Measurements from ENCODE around the gene NSF.
"Not testable (repeated sequence)": the region's sequence is repeated elsewhere in the genome, so short reads cannot be mapped to it uniquely, and the experiment has no call there.

Gene NSF

DNA sequence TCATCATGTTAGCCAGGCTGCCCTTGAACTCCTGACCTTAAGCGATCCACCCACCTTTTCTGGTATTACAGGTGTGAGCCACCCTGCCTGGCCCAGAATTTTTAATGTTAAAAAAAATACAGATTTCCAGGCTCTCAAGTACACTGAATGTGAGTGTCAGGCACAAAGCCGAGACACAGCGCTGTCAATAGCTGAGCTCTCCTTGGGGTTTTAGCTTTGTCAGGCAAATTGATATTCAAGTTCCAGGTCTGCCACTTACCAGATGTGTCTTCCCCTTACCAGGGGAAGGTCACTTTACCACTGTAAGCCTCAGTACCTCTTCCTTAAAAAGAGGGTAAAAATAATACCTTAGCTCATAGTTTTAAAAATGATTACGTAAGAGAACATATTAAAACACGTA lies 67.8 kb downstream of the NSF start:
- H3K27ac ChIP-seq (ENCODE audit: extremely low read depth, low read depth, low read length); H3K4me1 ChIP-seq (ENCODE audit: control insufficient read depth, insufficient read depth, low read length); H3K9me3 ChIP-seq (ENCODE audit: control insufficient read depth, insufficient read depth, low read depth, low read length); POLR2A ChIA-PET; CTCF ChIA-PET; H3K4me3 ChIP-seq (ENCODE audit: low read depth, low read length); H3K36me3 ChIP-seq (ENCODE audit: control insufficient read depth in 2 of 2, insufficient read depth in 1 of 2, low read length in 2 of 2): not testable (repeated sequence)

- H3K27ac ChIP-seq (ENCODE audit: extremely low read depth, low read depth, low read length); CTCF ChIA-PET; H3K4me3 ChIP-seq (ENCODE audit: low read depth, low read length); H3K4me1 ChIP-seq (ENCODE audit: control insufficient read depth, insufficient read depth, low read length); H3K36me3 ChIP-seq (ENCODE audit: control insufficient read depth in 2 of 2, insufficient read depth in 1 of 2, low read length in 2 of 2); H3K9me3 ChIP-seq (ENCODE audit: control insufficient read depth, insufficient read depth, low read depth, low read length); POLR2A ChIA-PET: not testable (repeated sequence)
Observed at GRCh38 chr17:46659702-46660101, 69.2 kb downstream of the NSF start.

- H3K36me3 ChIP-seq (ENCODE audit: control insufficient read depth in 2 of 2, insufficient read depth in 1 of 2, low read length in 2 of 2); H3K4me1 ChIP-seq (ENCODE audit: control insufficient read depth, insufficient read depth, low read length); H3K4me3 ChIP-seq (ENCODE audit: low read depth, low read length); CTCF ChIA-PET; POLR2A ChIA-PET; H3K9me3 ChIP-seq (ENCODE audit: control insufficient read depth, insufficient read depth, low read depth, low read length); H3K27ac ChIP-seq (ENCODE audit: extremely low read depth, low read depth, low read length): not testable (repeated sequence)
Observed at GRCh38 chr17:46663123-46663522, 72.7 kb downstream of the NSF start.

DNA sequence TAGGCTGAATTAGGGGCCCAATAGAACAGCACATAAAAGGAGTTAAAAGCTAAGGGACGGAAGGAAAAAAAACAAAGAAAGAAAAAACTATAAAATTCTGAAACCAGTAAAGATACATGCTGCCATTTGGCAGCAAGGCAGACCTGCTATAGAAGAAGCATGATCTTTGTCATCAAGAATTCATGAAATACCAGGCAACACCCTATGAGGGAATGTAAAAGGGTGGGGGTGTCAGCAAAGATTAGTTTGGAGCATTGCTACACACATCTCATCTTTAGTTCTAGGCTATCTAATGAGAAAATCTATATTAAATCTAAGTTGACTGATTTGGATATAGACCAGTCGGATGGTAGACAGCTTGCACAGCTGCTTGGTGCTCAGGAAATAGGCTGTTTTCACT lies 73.1 kb downstream of the NSF start:
- CTCF ChIA-PET; H3K27ac ChIP-seq (ENCODE audit: extremely low read depth, low read depth, low read length); H3K4me1 ChIP-seq (ENCODE audit: control insufficient read depth, insufficient read depth, low read length); H3K4me3 ChIP-seq (ENCODE audit: low read depth, low read length); POLR2A ChIA-PET; H3K36me3 ChIP-seq (ENCODE audit: control insufficient read depth in 2 of 2, insufficient read depth in 1 of 2, low read length in 2 of 2); H3K9me3 ChIP-seq (ENCODE audit: control insufficient read depth, insufficient read depth, low read depth, low read length): not testable (repeated sequence)

DNA sequence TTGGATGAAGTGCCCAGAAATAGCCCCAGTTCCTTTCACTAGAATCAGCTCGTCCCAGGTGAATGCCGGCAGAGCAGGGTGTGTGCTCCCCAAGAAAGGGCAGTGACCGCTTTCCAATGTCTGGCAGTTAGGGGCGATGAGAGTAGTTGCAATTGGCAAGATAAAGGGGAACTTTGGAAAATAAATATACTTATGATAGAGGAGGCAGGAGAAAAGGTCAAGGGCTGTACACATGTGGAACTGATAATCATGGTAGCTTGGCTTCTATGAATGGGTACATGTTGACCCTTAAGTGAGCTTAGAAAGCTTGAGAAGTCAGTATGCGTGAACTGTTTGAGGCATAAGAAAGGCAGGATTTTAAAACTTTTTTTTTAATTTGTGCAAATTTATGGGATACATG lies 75.5 kb downstream of the NSF start:
- CTCF ChIA-PET; H3K9me3 ChIP-seq (ENCODE audit: control insufficient read depth, insufficient read depth, low read depth, low read length); H3K36me3 ChIP-seq (ENCODE audit: control insufficient read depth in 2 of 2, insufficient read depth in 1 of 2, low read length in 2 of 2); POLR2A ChIA-PET; H3K4me1 ChIP-seq (ENCODE audit: control insufficient read depth, insufficient read depth, low read length); H3K27ac ChIP-seq (ENCODE audit: extremely low read depth, low read depth, low read length); H3K4me3 ChIP-seq (ENCODE audit: low read depth, low read length): not testable (repeated sequence)

- H3K4me3 ChIP-seq (ENCODE audit: low read depth, low read length); H3K4me1 ChIP-seq (ENCODE audit: control insufficient read depth, insufficient read depth, low read length); POLR2A ChIA-PET; CTCF ChIA-PET; H3K9me3 ChIP-seq (ENCODE audit: control insufficient read depth, insufficient read depth, low read depth, low read length); H3K27ac ChIP-seq (ENCODE audit: extremely low read depth, low read depth, low read length); H3K36me3 ChIP-seq (ENCODE audit: control insufficient read depth in 2 of 2, insufficient read depth in 1 of 2, low read length in 2 of 2): not testable (repeated sequence)
Observed at GRCh38 chr17:46670789-46671188, 80.3 kb downstream of the NSF start.

DNA sequence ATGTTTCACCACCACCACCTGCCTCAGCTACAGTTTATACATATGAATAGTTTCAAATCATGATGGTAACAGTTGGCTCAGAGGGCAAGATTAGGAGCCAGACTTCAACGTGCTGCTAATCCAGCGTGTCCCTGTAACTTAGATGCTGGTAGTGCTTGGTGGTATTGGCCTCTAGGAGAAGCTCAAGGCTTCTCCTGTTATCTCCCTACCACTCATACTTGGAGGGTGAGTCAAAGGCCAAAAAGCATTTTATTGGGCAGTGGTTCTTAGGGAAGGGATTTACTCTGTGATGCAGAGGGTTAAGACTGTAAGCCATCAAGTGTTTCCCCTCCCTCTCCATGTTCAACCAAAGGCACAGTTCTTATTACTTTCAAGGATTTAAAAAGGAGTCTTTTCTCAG lies 82.3 kb downstream of the NSF start:
- H3K4me3 ChIP-seq (ENCODE audit: low read depth, low read length); POLR2A ChIA-PET; H3K9me3 ChIP-seq (ENCODE audit: control insufficient read depth, insufficient read depth, low read depth, low read length); H3K36me3 ChIP-seq (ENCODE audit: control insufficient read depth in 2 of 2, insufficient read depth in 1 of 2, low read length in 2 of 2); CTCF ChIA-PET; H3K4me1 ChIP-seq (ENCODE audit: control insufficient read depth, insufficient read depth, low read length); H3K27ac ChIP-seq (ENCODE audit: extremely low read depth, low read depth, low read length): not testable (repeated sequence)

DNA sequence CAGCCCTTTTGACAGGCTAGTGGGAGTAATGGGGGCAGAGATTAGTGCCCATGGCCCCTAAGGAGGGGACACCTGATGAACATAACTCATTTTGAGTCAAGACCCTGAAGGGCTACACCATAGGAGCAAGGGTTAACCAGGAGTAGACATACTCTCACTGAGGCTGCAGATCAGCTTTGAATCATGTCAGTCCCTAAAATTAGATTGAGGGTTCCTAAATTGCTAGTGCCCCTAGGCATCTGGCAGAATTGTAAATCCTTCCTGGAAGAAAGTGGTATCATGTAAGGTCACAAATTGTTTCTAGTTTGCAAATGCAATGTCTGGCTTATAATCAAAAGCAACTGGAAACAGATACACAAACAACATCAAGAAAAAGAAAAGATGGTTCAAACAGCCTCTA lies 87.3 kb downstream of the NSF start:
- H3K4me1 ChIP-seq (ENCODE audit: control insufficient read depth, insufficient read depth, low read length); H3K36me3 ChIP-seq (ENCODE audit: control insufficient read depth in 2 of 2, insufficient read depth in 1 of 2, low read length in 2 of 2); H3K27ac ChIP-seq (ENCODE audit: extremely low read depth, low read depth, low read length); CTCF ChIA-PET; H3K4me3 ChIP-seq (ENCODE audit: low read depth, low read length); H3K9me3 ChIP-seq (ENCODE audit: control insufficient read depth, insufficient read depth, low read depth, low read length); POLR2A ChIA-PET: not testable (repeated sequence)

- H3K36me3 ChIP-seq (ENCODE audit: control insufficient read depth in 2 of 2, insufficient read depth in 1 of 2, low read length in 2 of 2); H3K27ac ChIP-seq (ENCODE audit: extremely low read depth, low read depth, low read length); H3K4me1 ChIP-seq (ENCODE audit: control insufficient read depth, insufficient read depth, low read length); POLR2A ChIA-PET; CTCF ChIA-PET; H3K4me3 ChIP-seq (ENCODE audit: low read depth, low read length); H3K9me3 ChIP-seq (ENCODE audit: control insufficient read depth, insufficient read depth, low read depth, low read length): not testable (repeated sequence)
Observed at GRCh38 chr17:46683653-46684052, 93.2 kb downstream of the NSF start.

GRCh38 chr17:46685284-46685683 lies 94.8 kb downstream of the NSF start:
- H3K36me3 ChIP-seq (ENCODE audit: control insufficient read depth in 2 of 2, insufficient read depth in 1 of 2, low read length in 2 of 2); H3K4me1 ChIP-seq (ENCODE audit: control insufficient read depth, insufficient read depth, low read length); POLR2A ChIA-PET; H3K4me3 ChIP-seq (ENCODE audit: low read depth, low read length); H3K9me3 ChIP-seq (ENCODE audit: control insufficient read depth, insufficient read depth, low read depth, low read length); H3K27ac ChIP-seq (ENCODE audit: extremely low read depth, low read depth, low read length); CTCF ChIA-PET: not testable (repeated sequence)

- H3K4me3 ChIP-seq (ENCODE audit: low read depth, low read length); CTCF ChIA-PET; H3K4me1 ChIP-seq (ENCODE audit: control insufficient read depth, insufficient read depth, low read length); H3K9me3 ChIP-seq (ENCODE audit: control insufficient read depth, insufficient read depth, low read depth, low read length); H3K27ac ChIP-seq (ENCODE audit: extremely low read depth, low read depth, low read length); POLR2A ChIA-PET; H3K36me3 ChIP-seq (ENCODE audit: control insufficient read depth in 2 of 2, insufficient read depth in 1 of 2, low read length in 2 of 2): not testable (repeated sequence)
Observed at GRCh38 chr17:46692196-46692595, 101.7 kb downstream of the NSF start.

DNA sequence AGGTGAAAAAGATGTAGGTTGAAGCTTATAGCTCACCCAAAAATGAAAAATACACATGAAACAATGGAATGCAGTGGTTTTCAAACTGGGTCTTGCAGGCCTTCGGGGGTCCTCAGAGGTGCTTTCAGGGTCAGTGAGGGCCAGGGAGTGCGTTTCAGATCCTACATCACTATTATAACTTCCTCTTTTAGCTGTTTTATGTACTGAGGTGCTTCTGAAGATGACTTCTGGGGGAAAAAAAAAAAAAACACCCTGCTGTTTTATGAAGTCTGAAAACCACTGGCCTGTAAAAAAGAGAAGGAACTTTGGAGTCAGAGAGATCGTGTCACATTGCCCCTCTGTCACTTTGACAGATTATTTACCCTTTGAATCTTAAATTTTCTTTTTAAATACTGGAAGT lies 102.8 kb downstream of the NSF start:
- H3K4me1 ChIP-seq (ENCODE audit: control insufficient read depth, insufficient read depth, low read length); CTCF ChIA-PET; H3K9me3 ChIP-seq (ENCODE audit: control insufficient read depth, insufficient read depth, low read depth, low read length); POLR2A ChIA-PET; H3K36me3 ChIP-seq (ENCODE audit: control insufficient read depth in 2 of 2, insufficient read depth in 1 of 2, low read length in 2 of 2); H3K27ac ChIP-seq (ENCODE audit: extremely low read depth, low read depth, low read length); H3K4me3 ChIP-seq (ENCODE audit: low read depth, low read length): not testable (repeated sequence)
